ENCODE measurements around the gene NPTX1. TPM values are rescaled to one million over a fixed set of nuclear protein-coding genes. Genes with fewer than 3 reads are reported as not detected.
A peak's percentile ranks its signal among the peaks of the same experiment; 100 is the strongest.

Gene NPTX1
- total and polyA plus RNA-seq, 4 donors: under 0.01 TPM; not detected in 3

DNA sequence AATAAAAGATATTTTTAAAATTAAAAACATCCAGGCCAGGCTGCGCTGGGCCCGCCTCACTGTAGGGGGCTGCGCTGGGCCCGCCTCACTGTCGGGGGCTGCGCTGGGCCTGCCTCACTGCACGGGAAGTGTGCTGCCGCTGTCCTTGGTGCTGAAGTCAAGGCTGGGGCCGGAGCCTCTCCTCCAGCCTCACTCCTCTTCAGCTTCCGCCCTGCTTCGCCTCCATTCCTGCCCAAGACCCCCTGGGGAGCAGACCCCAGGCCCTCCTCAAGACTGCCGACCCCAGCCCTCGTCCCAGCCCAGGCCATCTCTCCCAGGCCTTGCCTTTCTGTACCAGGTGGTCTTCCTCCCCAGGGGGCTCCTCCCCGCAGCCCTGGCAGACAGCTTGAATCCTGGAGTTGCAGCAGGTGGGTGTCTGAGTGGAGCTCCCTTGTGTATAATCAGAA lies 35.3 kb downstream of the NPTX1 start:
- peak; percentile 61 for DNase-seq (ENCODE audit: low spot score)
- no peak overlapping the region for H3K4me3 ChIP-seq (ENCODE audit: low read depth in 1 of 3, low read length in 3 of 3)
- 63% methylated on average over 14 of the region's 14 CpGs for WGBS

DNA sequence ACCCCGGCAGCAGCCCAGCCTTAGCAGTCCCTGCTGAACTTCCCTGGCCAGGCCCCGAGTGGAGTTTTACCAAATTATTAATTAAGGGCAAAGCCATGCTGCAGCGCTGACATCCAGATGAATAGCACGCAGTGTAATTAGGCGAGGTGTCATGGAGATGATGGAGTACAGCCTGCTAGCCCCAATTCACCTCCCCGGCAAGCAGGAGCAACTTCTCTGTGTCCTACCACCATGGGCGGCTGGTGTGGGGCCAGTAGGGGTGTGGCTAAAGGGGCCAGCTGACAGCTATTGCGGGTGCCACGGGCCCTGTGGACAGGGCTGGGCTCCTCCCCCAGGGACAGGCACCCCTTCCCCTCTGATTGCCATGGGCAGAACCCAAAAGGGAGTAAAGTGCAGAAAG lies 36.9 kb downstream of the NPTX1 start:
- Histone ChIP-seq H3K27ac (ENCODE audit: low read depth in 1 of 2, low read length in 2 of 2) (no peak overlapping the region), H3K4me1 (ENCODE audit: control insufficient read depth in 4 of 4, insufficient read depth in 4 of 4, low read length in 3 of 4) (peaks cover 0 to 4% (median 0%) of the 10 kb centered on the region in 4 donors), H3K4me3 (ENCODE audit: low read depth in 1 of 3, low read length in 3 of 3) (no peak overlapping the region), H3K27me3 (ENCODE audit: control insufficient read depth in 4 of 4, insufficient read depth in 4 of 4, low read length in 3 of 4) (no peaks in the 10 kb centered on the region), H3K36me3 (ENCODE audit: control insufficient read depth in 4 of 4, insufficient read depth in 3 of 4, low read depth in 1 of 4, low read length in 3 of 4) (peaks cover 0 to 2% (median under 1%) of the 10 kb centered on the region in 4 donors), H3K9ac (ENCODE audit: low read depth in 1 of 2, low read length in 2 of 2) (no peak overlapping the region), H3K9me3 (ENCODE audit: control insufficient read depth in 4 of 4, low read length in 3 of 4) (no peaks in the 10 kb centered on the region)
- TF ChIP-seq GABPA (IDR thresholded peaks at IDR 0.05 in 1 of 2, conservative IDR thresholded peaks at IDR 0.05 in 1 of 2) (no peak), RAD21 (IDR thresholded peaks at IDR 0.05) (no peak), YY1 (IDR thresholded peaks at IDR 0.05) (no peak), HNF4G (IDR thresholded peaks at IDR 0.05) (no peak), JUND (IDR thresholded peaks at IDR 0.05) (no peak), FOXA2 (IDR thresholded peaks at IDR 0.05) (no peak), HNF4A (conservative IDR thresholded peaks at IDR 0.05) (no peak), ATF3 (IDR thresholded peaks at IDR 0.05) (no peak), REST (IDR thresholded peaks at IDR 0.05) (no peak)
- DNase-seq (ENCODE audit: low spot score): no peak
- WGBS: 86% methylated on average over 9 of the region's 9 CpGs

More for the DNA sequence above, 35.3 kb downstream of the NPTX1 start:
- no peak overlapping the region for H3K9ac ChIP-seq (ENCODE audit: low read depth in 1 of 2, low read length in 2 of 2)
- no peaks in the 10 kb centered on the region for H3K27me3 ChIP-seq (ENCODE audit: control insufficient read depth in 4 of 4, insufficient read depth in 4 of 4, low read length in 3 of 4)
- TF ChIP-seq YY1 (IDR thresholded peaks at IDR 0.05) (no peak), REST (IDR thresholded peaks at IDR 0.05) (peak; percentile 98)
- H3K4me1 ChIP-seq (ENCODE audit: control insufficient read depth in 4 of 4, insufficient read depth in 4 of 4, low read length in 3 of 4): peaks cover 0 to 4% (median 0%) of the 10 kb centered on the region in 4 donors
- no peak overlapping the region for H3K27ac ChIP-seq (ENCODE audit: low read depth in 1 of 2, low read length in 2 of 2)
- no peaks in the 10 kb centered on the region for H3K9me3 ChIP-seq (ENCODE audit: control insufficient read depth in 4 of 4, low read length in 3 of 4)
- H3K36me3 ChIP-seq (ENCODE audit: control insufficient read depth in 4 of 4, insufficient read depth in 3 of 4, low read depth in 1 of 4, low read length in 3 of 4): peaks cover 0 to 2% (median under 1%) of the 10 kb centered on the region in 4 donors

DNA sequence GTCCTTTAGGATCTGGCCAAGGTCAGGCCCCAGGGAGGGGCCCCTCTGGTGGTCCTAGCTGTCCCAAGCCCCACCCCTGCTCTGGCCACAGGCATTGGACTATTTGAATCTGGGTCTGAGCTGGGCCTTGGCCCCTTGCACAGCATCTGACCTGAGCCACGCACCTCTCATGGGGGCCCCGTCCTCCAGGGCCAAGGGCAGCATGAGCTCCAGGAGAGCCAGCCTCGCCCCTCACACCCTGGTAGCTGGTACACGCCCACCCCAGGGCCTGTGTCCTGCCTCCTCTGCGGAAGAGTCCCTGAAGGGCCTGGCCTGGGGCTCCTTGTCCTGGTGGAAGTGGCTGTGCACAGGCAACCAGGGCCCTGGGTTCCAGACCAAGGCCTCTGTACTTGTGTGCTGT lies 37.6 kb downstream of the NPTX1 start:
- Histone ChIP-seq H3K4me3 (ENCODE audit: low read depth in 1 of 3, low read length in 3 of 3) (no peak overlapping the region), H3K9ac (ENCODE audit: low read depth in 1 of 2, low read length in 2 of 2) (no peak overlapping the region), H3K9me3 (ENCODE audit: control insufficient read depth in 4 of 4, low read length in 3 of 4) (no peaks in the 10 kb centered on the region), H3K36me3 (ENCODE audit: control insufficient read depth in 4 of 4, insufficient read depth in 3 of 4, low read depth in 1 of 4, low read length in 3 of 4) (peaks cover 0 to 2% (median under 1%) of the 10 kb centered on the region in 4 donors), H3K4me1 (ENCODE audit: control insufficient read depth in 4 of 4, insufficient read depth in 4 of 4, low read length in 3 of 4) (peaks cover 0 to 4% (median 0%) of the 10 kb centered on the region in 4 donors), H3K27ac (ENCODE audit: low read depth in 1 of 2, low read length in 2 of 2) (no peak overlapping the region), H3K27me3 (ENCODE audit: control insufficient read depth in 4 of 4, insufficient read depth in 4 of 4, low read length in 3 of 4) (no peaks in the 10 kb centered on the region)
- 96% methylated on average over 5 of the region's 5 CpGs for WGBS
- DNase-seq (ENCODE audit: low spot score): no peak
- TF ChIP-seq FOXA1 (IDR thresholded peaks at IDR 0.05) (no peak), HNF4G (IDR thresholded peaks at IDR 0.05) (no peak), ATF3 (IDR thresholded peaks at IDR 0.05) (no peak), FOXA2 (IDR thresholded peaks at IDR 0.05) (no peak), JUND (IDR thresholded peaks at IDR 0.05) (no peak), REST (IDR thresholded peaks at IDR 0.05) (no peak), ZBTB33 (IDR thresholded peaks at IDR 0.05) (no peak)
- TF ChIP-seq, protein P1, sequence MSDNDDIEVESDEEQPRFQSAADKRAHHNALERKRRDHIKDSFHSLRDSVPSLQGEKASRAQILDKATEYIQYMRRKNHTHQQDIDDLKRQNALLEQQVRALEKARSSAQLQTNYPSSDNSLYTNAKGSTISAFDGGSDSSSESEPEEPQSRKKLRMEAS (IDR thresholded peaks at IDR 0.05): no peak
